ENCODE measurements around the gene CLSTN2. TPM values are rescaled to one million over a fixed set of nuclear protein-coding genes. Genes with fewer than 3 reads are reported as not detected.

CLSTN2 gene
- total RNA-seq, 1 experiment from 2014 or later = 0.68 TPM

- no CpG with 5 or more reads among the region's 1 CpG for WGBS (ENCODE audit: extremely low coverage, insufficient read length, low lambda C conversion rate)
- Histone ChIP-seq H2AK5ac (ENCODE audit: insufficient read length, low read length) (no peak overlapping the region), H3K14ac (ENCODE audit: insufficient read depth, low read length) (no peak overlapping the region), H3K79me2 (ENCODE audit: insufficient read depth, low read length) (no peaks in the 10 kb centered on the region), H4K5ac (ENCODE audit: insufficient read length, low read depth, low read length) (no peak overlapping the region), H3K4ac (ENCODE audit: low read depth, low read length) (no peak overlapping the region), H3K27me3 (ENCODE audit: insufficient read depth, low read length) (no peaks in the 10 kb centered on the region), H3K23me2 (ENCODE audit: insufficient read length, low read depth, low read length, poor library complexity, severe bottlenecking) (no peaks in the 10 kb centered on the region), H2BK20ac (ENCODE audit: low read depth, low read length, poor library complexity, severe bottlenecking) (no peak overlapping the region), H3K27ac (ENCODE audit: insufficient read length, low read depth, low read length) (no peak overlapping the region), H3K9ac (ENCODE audit: extremely low read depth, insufficient read length, low read length) (no peak overlapping the region), H3K56ac (ENCODE audit: insufficient read length, low read depth, low read length) (no peak overlapping the region), H3K9me3 (ENCODE audit: control insufficient read depth, low read depth, low read length) (no peaks in the 10 kb centered on the region), H4K8ac (replicated peaks; ENCODE audit: insufficient read length, low read depth, low read length) (no peak overlapping the region), H2AFZ (ENCODE audit: low read length) (no peak overlapping the region), H2BK5ac (ENCODE audit: insufficient read length, low read length) (no peak overlapping the region), H2BK120ac (ENCODE audit: low read depth, low read length, poor library complexity, severe bottlenecking) (no peak overlapping the region), H4K20me1 (ENCODE audit: control insufficient read depth, insufficient read depth, insufficient read length) (no peaks in the 10 kb centered on the region), H3K79me1 (ENCODE audit: insufficient read depth, low read depth, low read length, poor library complexity, severe bottlenecking) (no peaks in the 10 kb centered on the region), H2BK15ac (ENCODE audit: low read depth, low read length) (no peak overlapping the region), H3T11ph (ENCODE audit: low read length) (no peak overlapping the region), H3K4me2 (ENCODE audit: insufficient read depth, insufficient read length, low read length) (no peak overlapping the region), H3K18ac (ENCODE audit: insufficient read length, low read depth, low read length) (no peak overlapping the region), H3K4me1 (ENCODE audit: insufficient read depth, low read length) (no peaks in the 10 kb centered on the region), H4K91ac (ENCODE audit: insufficient read length, low read depth, low read length) (no peak overlapping the region), H2BK12ac (ENCODE audit: insufficient read length, low read depth, low read length) (no peak overlapping the region), H3K23ac (ENCODE audit: insufficient read length, low read depth, low read length) (no peak overlapping the region)
- TF ChIP-seq CTCF (conservative IDR thresholded peaks at IDR 0.05) = no peak
- no peak overlapping the region for H3K4me3 Mint-ChIP-seq
- H3K36me3 Mint-ChIP-seq (ENCODE audit: insufficient read depth in 1 of 3, low read depth in 3 of 3) = no peaks in the 10 kb centered on the region; a peak in 1 of 7 replicates
- no peak for DNase-seq
- peak overlapping the region in 1 of 3 experiments; percentile 60; a peak in 1 of 7 replicates for H3K27ac Mint-ChIP-seq
- H3K27me3 Mint-ChIP-seq (ENCODE audit: low read depth) = peaks cover 3% of the 10 kb centered on the region; the same call in 1 of the 2 replicates
- no peaks in the 10 kb centered on the region for H3K9me3 Mint-ChIP-seq
- H3K4me1 Mint-ChIP-seq = 0 out of 4 replicates have a peak, but pooled peaks cover 0 to 2% of the 10 kb centered on the region in 2 experiments
Measured at GRCh38 chr3:140180603-140181002, 245.6 kb downstream of the CLSTN2 start.

All from H9 (cell line).